A549 treated with dexamethasone at 1 μM for 4 hours (cell line): ENCODE measurements around the gene RGS6. TPM values are rescaled to one million over a fixed set of nuclear protein-coding genes. Genes with fewer than 3 reads are reported as not detected.

Source experiments
- total RNA-seq: library from RNA; stranded (reverse); fragments of 200-300 nt; extraction: Qiagen RNA extraction; gene quantifications from 5 replicates; pipeline ENCODE4 v1.2.3, GENCODE V29; 2022

The RGS6 gene
- 0.04 TPM in 1 of 5 replicates, not detected in the others for total RNA-seq

DNA sequence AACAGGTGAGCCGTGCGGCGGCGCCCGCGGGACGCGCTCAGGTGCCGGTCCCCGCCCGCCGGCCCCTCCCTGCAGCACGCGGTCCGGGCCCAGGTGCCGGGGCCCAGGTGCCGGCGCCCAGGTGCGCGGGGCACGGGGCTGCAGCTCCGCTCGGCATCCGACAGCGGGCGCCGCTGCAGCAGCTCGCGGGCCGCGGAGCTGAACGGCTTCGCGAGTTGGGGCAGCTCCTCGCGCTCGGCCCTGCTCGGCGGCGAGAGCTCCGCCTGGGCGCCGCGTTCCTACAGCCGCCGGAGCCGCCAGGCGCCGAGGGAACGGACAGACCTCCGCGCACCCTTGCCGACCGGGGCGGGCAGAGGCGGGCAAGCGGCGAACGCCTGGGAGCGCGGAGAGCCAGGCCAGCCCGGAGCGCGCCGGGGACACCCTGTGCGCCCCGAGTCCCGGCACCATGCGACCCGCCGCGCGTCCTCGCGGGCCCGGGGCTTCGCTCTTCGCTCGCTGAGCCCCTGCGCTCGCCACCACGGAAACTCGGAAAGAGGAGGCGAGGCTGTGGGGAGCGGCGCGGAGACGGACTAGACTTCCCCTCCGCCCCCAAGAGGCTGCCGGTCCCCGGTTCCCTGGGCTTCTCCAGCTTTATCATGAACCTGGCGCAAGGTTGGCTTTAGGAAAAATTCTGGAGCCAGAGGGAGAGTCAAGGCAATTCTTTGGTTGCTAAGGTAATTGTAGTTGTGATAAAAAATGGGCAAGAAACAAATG, at the start of gene RGS6:
Gene RGS6, plus strand, starts transcription at position 201 of the 753 bp plus-strand sequence.

